ENCODE measurements around the gene ARF3. TPM values are rescaled to one million over a fixed set of nuclear protein-coding genes. Genes with fewer than 3 reads are reported as not detected.

Gene ARF3
- total RNA-seq, 1 donor from 2014 or later: 162 TPM

GRCh38 chr12:48927261-48927660 lies 30.0 kb downstream of the ARF3 start:
- Mint-ChIP-seq H3K9me3 (ENCODE audit: unreplicated experiment) (peaks cover 7% of the 10 kb centered on the region), H3K36me3 (ENCODE audit: unreplicated experiment) (peaks cover 5% of the 10 kb centered on the region), H3K27ac (ENCODE audit: unreplicated experiment) (no peak overlapping the region), H3K4me1 (ENCODE audit: low read depth, unreplicated experiment) (no peaks in the 10 kb centered on the region), H3K4me3 (ENCODE audit: unreplicated experiment) (no peak overlapping the region), H3K27me3 (ENCODE audit: unreplicated experiment) (peaks cover 4% of the 10 kb centered on the region)
- no peak for TF ChIP-seq CTCF (IDR thresholded peaks at IDR 0.05; ENCODE audit: partially characterized antibody, unreplicated experiment)
- no peak for DNase-seq

DNA sequence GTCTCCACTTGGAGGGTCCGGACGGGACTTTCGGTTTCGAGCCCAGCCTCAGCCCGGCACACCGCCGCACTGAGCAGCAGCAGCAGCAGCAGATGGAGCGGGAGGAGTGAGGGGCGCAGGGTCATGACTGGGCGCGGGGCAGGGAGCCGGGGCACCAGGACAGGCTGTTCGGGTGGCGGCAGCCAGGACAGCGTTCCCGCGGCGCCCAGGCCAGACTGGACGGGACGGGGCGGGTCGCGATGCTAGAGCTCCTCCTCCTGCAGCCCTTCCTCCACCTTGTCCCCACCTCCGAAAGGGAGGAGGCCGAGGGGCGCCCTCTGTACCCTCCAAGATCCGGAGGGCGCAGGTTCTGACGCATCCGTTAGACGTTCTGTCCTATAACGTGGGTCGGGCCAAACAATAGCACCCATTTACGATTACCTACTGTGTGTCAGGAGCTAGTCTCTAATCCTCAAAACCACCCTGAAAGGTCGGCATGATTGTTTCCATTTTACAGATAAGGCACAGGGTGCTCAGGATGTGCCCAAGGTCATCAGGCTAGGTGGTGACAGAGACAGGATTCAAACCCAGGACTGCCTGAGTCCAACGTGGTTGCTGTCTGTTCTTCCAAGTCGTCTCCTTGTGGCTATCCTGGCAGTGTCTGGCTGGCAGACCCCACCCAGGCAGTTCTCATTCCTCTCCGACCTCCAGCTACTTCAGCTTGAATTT lies 31.8 kb downstream of the ARF3 start, which contains the start of gene FKBP11:
FKBP11 (minus strand) TSS at position 189 of the 708 bp plus-strand sequence; CDS start at position 125, 64 bp downstream.
- no peak for TF ChIP-seq CTCF (IDR thresholded peaks at IDR 0.05; ENCODE audit: partially characterized antibody, unreplicated experiment)
- Mint-ChIP-seq H3K4me3 (ENCODE audit: unreplicated experiment) (peak within 1 kb of the TSS; percentile 86), H3K9me3 (ENCODE audit: unreplicated experiment) (peaks cover 7% of the 10 kb centered on the region), H3K36me3 (ENCODE audit: unreplicated experiment) (peaks cover 5% of the 10 kb centered on the region), H3K27me3 (ENCODE audit: unreplicated experiment) (peaks cover 5% of the 10 kb centered on the region), H3K27ac (ENCODE audit: unreplicated experiment) (no peak within 1 kb of the TSS), H3K4me1 (ENCODE audit: low read depth, unreplicated experiment) (no peaks in the 10 kb centered on the region)
- DNase-seq: peak; percentile 60

GRCh38 chr12:48924617-48925303 lies 32.5 kb downstream of the ARF3 start:
- peak; percentile 66 for DNase-seq
- H3K27ac Mint-ChIP-seq (ENCODE audit: unreplicated experiment): no peak overlapping the region

GRCh38 chr12:48923117-48923516 lies 34.2 kb downstream of the ARF3 start:
- H3K27me3 Mint-ChIP-seq (ENCODE audit: unreplicated experiment): peaks cover 5% of the 10 kb centered on the region
- no peak for DNase-seq
- H3K4me1 Mint-ChIP-seq (ENCODE audit: low read depth, unreplicated experiment): no peaks in the 10 kb centered on the region
- no peak for TF ChIP-seq CTCF (IDR thresholded peaks at IDR 0.05; ENCODE audit: partially characterized antibody, unreplicated experiment)
- H3K36me3 Mint-ChIP-seq (ENCODE audit: unreplicated experiment): no peaks in the 10 kb centered on the region
- H3K4me3 Mint-ChIP-seq (ENCODE audit: unreplicated experiment): no peak overlapping the region
- H3K27ac Mint-ChIP-seq (ENCODE audit: unreplicated experiment): no peak overlapping the region
- peaks cover 7% of the 10 kb centered on the region for H3K9me3 Mint-ChIP-seq (ENCODE audit: unreplicated experiment)

More at GRCh38 chr12:48924617-48925303, 32.5 kb downstream of the ARF3 start:
- Mint-ChIP-seq H3K4me1 (ENCODE audit: low read depth, unreplicated experiment) (no peaks in the 10 kb centered on the region), H3K27me3 (ENCODE audit: unreplicated experiment) (peaks cover 5% of the 10 kb centered on the region), H3K36me3 (ENCODE audit: unreplicated experiment) (peaks cover 5% of the 10 kb centered on the region), H3K9me3 (ENCODE audit: unreplicated experiment) (peaks cover 7% of the 10 kb centered on the region), H3K4me3 (ENCODE audit: unreplicated experiment) (peak overlapping the region; percentile 86)
- TF ChIP-seq CTCF (IDR thresholded peaks at IDR 0.05; ENCODE audit: partially characterized antibody, unreplicated experiment): peak; percentile 26
